ENCODE results near the gene KCNMB2. TPM values are rescaled to one million over a fixed set of nuclear protein-coding genes. Genes with fewer than 3 reads are reported as not detected.

KCNMB2 gene
- total RNA-seq, 1 donor from 2014 or later: 0.27 TPM

DNA sequence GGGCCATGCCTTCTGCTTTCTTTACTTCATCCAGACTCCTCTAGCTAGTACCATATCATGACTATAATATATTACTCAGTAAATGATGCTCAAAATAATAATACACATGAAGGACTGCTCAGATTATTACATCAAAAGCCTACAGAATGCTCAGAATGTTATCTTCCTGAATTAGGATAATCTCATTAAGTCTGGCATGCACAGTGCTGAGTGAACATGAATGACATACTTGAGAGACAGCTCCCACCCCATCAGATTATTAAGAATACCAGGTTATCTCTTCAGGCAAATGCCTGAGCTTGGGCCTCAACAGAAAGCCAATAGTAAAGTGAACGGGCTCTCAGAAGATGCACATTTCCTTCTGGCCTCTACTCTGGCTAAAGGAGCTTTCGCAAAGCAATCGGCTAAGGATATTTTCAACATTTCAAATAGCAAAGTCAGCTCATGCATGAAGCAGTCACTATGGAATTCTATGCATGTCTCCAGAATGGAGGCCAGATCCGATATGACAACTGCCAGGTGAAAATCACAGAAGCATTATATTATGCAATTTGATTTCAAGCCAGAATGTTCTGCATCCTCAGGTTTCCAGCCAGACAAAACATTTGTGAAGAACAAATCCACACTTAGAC is 122.6 kb downstream of the KCNMB2 start:
- Mint-ChIP-seq H3K27me3 (ENCODE audit: low read depth) (no peaks in the 10 kb centered on the region), H3K27ac (ENCODE audit: unreplicated experiment) (no peak overlapping the region), H3K4me1 (ENCODE audit: low read depth) (peaks cover 6% of the 10 kb centered on the region), H3K9me3 (ENCODE audit: low read depth) (peaks cover 6% of the 10 kb centered on the region), H3K36me3 (ENCODE audit: low read depth) (peaks cover 1% of the 10 kb centered on the region), H3K4me3 (ENCODE audit: unreplicated experiment) (no peak overlapping the region)
- DNase-seq (ENCODE audit: low spot score): no peak
- no peak for TF ChIP-seq CTCF (IDR thresholded peaks at IDR 0.05)

- H3K27me3 Mint-ChIP-seq (ENCODE audit: low read depth): peaks cover 2% of the 10 kb centered on the region
- peaks cover 9% of the 10 kb centered on the region for H3K4me1 Mint-ChIP-seq (ENCODE audit: low read depth)
- H3K9me3 Mint-ChIP-seq (ENCODE audit: low read depth): peaks cover 3% of the 10 kb centered on the region
- no peak overlapping the region for H3K27ac Mint-ChIP-seq (ENCODE audit: unreplicated experiment)
- no peak for TF ChIP-seq CTCF (IDR thresholded peaks at IDR 0.05)
- peaks cover 3% of the 10 kb centered on the region for H3K36me3 Mint-ChIP-seq (ENCODE audit: low read depth)
- no peak overlapping the region for H3K4me3 Mint-ChIP-seq (ENCODE audit: unreplicated experiment)
- DNase-seq (ENCODE audit: low spot score): no peak
Observed at GRCh38 chr3:178663201-178663934, 127.1 kb downstream of the KCNMB2 start.

- H3K27ac Mint-ChIP-seq (ENCODE audit: unreplicated experiment): no peak overlapping the region
- H3K4me3 Mint-ChIP-seq (ENCODE audit: unreplicated experiment): no peak overlapping the region
- DNase-seq (ENCODE audit: low spot score): no peak
- no peak for TF ChIP-seq CTCF (IDR thresholded peaks at IDR 0.05)
- peaks cover 2% of the 10 kb centered on the region for H3K27me3 Mint-ChIP-seq (ENCODE audit: low read depth)
- peaks cover 3% of the 10 kb centered on the region for H3K36me3 Mint-ChIP-seq (ENCODE audit: low read depth)
- peaks cover 3% of the 10 kb centered on the region for H3K9me3 Mint-ChIP-seq (ENCODE audit: low read depth)
- peaks cover 20% of the 10 kb centered on the region for H3K4me1 Mint-ChIP-seq (ENCODE audit: low read depth)
Observed at GRCh38 chr3:178665747-178666146, 129.5 kb downstream of the KCNMB2 start.

DNA sequence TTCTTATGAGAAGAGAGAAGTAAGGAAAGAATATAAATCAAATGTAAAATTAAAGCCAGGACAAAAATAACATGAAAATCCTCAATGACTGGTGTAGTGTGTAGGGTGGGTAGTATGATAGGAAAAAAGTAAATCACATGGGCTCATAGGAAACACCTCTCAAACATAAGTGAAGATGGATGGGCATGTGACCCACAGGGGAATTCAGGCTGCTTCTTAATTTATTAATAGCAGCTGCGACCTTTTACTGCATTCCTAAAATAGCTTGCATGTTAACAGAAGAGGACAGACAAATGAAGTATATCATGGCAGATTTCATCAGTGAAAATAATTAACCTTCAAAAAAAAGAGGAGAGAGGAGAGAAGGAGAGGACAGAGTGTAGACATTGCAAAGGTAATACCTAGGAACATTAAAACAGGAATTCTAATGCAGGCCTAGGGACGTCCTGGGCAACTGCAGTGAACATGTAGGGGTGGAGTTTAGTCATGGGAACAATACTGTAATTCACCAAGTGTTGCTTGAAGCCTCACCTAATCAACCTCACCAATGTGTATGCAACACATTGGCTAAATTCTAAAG is 132.9 kb downstream of the KCNMB2 start:
- DNase-seq (ENCODE audit: low spot score): no peak
- peaks cover 1% of the 10 kb centered on the region for H3K36me3 Mint-ChIP-seq (ENCODE audit: low read depth)
- no peak for TF ChIP-seq CTCF (IDR thresholded peaks at IDR 0.05)
- no peak overlapping the region for H3K4me3 Mint-ChIP-seq (ENCODE audit: unreplicated experiment)
- H3K27ac Mint-ChIP-seq (ENCODE audit: unreplicated experiment): no peak overlapping the region
- H3K27me3 Mint-ChIP-seq (ENCODE audit: low read depth): peaks cover 2% of the 10 kb centered on the region
- peaks cover 11% of the 10 kb centered on the region for H3K4me1 Mint-ChIP-seq (ENCODE audit: low read depth)
- no peaks in the 10 kb centered on the region for H3K9me3 Mint-ChIP-seq (ENCODE audit: low read depth)

DNA sequence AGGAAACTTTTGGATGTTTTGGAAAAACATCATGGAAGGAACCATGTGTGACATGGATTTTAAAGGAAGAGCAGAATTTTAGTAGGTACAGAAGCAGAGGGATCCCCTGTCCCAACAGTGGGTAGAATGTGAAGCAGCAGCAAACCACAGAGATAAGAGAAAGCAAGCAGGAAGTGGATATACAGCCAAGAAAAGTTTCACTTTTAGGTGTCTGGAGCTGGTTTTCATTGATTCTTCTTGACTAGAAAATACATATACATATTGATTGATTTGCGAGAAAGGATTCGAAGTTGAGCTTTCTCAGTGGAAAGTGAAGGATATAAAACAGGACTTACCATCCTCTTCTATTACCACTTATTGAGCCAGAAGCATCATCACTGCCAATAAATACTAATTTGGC is 133.5 kb downstream of the KCNMB2 start:
- no peaks in the 10 kb centered on the region for H3K9me3 Mint-ChIP-seq (ENCODE audit: low read depth)
- H3K4me3 Mint-ChIP-seq (ENCODE audit: unreplicated experiment): no peak overlapping the region
- DNase-seq (ENCODE audit: low spot score): no peak
- H3K36me3 Mint-ChIP-seq (ENCODE audit: low read depth): no peaks in the 10 kb centered on the region
- no peaks in the 10 kb centered on the region for H3K27me3 Mint-ChIP-seq (ENCODE audit: low read depth)
- peaks cover 11% of the 10 kb centered on the region for H3K4me1 Mint-ChIP-seq (ENCODE audit: low read depth)
- no peak for TF ChIP-seq CTCF (IDR thresholded peaks at IDR 0.05)
- peak overlapping the region; percentile 22 for H3K27ac Mint-ChIP-seq (ENCODE audit: unreplicated experiment)

All from chondrocyte (in vitro differentiated cells).